ENCODE data around the gene SLC2A1.

SLC2A1 gene

GRCh38 chr1:42962641-42963377 lies 4.1 kb upstream of the SLC2A1 start:
- DNase-seq (ENCODE audit: low read depth), result no peak

GRCh38 chr1:42961312-42962091 lies 2.8 kb upstream of the SLC2A1 start:
- H3K4me3 ChIP-seq (ENCODE audit: low read depth, low read length), result no peak overlapping the region
- DNase-seq (ENCODE audit: low read depth), result no peak

More at GRCh38 chr1:42962641-42963377, 4.1 kb upstream of the SLC2A1 start:
- no peak overlapping the region for H3K4me3 ChIP-seq (ENCODE audit: low read depth, low read length)

DNA sequence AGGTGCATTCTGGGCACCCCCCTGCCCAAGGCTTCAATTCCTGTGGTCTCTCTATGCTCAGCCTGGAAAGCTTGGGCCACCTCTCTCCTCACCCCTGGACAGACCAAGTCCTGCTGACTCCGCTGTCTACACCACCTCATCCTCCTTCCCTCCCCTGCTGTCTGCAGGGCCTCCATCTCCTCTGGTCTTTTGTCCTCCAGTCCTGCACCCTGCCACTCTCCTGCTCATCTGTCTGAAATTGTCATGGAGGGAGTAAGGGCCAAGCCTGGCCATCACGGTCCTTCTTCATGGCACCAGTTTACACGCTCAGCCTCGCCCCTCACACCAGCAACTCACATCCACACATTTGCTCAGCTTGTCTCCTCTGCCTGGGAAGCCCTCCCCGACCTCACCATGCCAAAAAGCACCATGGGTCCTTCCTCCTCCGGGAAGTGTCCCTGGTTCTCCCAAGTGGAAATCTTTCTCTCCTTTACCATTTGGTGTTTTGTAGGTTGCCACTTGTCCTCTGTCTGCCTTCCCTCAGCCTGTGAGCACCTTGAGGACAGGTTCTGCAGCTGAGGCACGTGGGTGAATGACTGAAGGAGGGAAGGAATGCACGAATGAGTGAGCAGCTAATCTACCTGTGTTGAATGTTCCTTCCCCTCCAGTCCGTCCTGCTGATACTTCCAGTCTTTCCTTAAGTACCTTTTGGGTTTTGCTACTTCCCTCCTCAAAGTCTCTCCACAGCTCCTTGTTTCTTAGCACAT lies 2.1 kb upstream of the SLC2A1 start:
- no peak for DNase-seq (ENCODE audit: low read depth)
- no peak overlapping the region for H3K4me3 ChIP-seq (ENCODE audit: low read depth, low read length)

DNA sequence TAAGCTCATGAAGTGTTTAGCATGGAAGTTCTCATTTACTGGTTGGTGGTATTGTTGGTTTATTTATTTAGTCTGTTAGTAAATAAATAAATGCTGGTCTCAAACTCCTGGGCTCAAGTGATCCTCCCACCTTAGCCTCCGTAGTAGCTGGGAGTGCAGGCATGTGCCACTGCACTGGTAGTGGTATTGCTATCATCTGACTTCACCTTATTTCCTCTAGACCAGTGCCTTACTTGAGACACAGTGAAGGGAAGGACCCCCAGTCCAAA lies 1.4 kb upstream of the SLC2A1 start:
- no peak overlapping the region for H3K4me3 ChIP-seq (ENCODE audit: low read depth, low read length)
- no peak for DNase-seq (ENCODE audit: low read depth)

DNA sequence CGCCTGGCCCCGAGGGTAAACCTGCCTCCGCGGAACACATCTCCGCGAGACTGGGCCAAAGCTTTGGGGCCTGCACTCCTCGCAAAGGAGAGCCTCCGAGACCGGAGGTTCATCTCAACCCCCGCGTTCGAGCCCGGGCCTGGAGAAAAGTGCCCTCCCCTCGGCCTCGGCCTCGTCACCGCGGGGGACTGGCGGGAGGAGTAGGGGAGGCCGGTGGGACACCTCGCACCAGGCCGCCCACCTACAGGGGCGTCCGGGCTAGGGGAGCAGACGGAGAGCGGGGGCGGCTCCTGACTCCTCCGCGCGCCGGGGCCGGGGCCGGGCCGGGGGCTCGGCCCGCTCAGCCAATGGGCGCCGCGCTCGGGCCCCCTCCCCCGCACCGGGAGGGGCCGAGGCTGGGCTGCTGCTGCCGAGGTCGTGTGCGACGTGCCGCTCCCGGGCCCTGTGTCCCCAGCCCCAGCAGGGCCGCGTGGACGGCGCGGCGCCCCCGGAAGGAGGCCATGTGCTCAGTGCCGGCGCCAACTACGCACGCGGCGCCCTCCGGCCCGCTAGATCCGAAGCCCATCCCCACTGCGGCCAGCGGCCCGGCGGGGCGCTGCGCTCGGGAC lies 684 bp downstream of the SLC2A1 start:
- peak overlapping the region; percentile 88 for H3K4me3 ChIP-seq (ENCODE audit: low read depth, low read length)
- no peak for DNase-seq (ENCODE audit: low read depth)

DNA sequence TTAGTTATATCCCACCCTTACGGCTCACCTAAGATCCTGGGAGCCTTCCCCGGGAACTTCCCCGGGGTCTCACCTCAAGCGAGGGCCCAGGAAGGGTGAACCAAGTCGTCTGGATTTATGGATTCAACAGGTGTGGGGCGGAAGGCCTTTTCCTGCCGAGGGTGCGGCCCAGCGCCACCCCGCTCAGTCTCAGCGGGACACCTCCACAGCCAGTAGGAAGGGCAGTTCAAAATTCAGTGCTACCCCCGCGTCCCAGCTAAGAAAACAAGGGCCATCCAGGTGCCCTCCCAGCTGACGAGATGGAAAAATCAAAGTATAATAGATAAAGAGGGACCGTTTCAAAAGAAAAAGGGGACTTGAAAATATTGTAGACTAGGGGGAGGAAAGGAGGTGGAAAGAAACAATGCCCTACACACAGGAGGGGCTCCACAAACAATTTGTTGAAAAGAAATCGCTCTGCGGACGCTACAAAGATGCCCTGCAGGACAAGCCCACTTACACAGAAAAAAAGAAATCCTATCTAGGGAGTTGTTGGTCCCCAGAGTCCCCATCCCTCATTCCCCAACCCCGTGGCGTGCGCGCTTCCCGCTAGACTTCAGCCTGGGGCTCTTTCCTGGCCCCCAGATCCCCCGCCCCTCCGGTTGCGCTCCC lies 1.3 kb downstream of the SLC2A1 start:
- no peak for DNase-seq (ENCODE audit: low read depth)
- peak overlapping the region; percentile 88 for H3K4me3 ChIP-seq (ENCODE audit: low read depth, low read length)

GRCh38 chr1:42956739-42957138 lies 1.9 kb downstream of the SLC2A1 start:
- DNase-seq (ENCODE audit: low read depth), result no peak
- peak overlapping the region; percentile 88 for H3K4me3 ChIP-seq (ENCODE audit: low read depth, low read length)

- peak overlapping the region; percentile 88 for H3K4me3 ChIP-seq (ENCODE audit: low read depth, low read length)
- no peak for DNase-seq (ENCODE audit: low read depth)
Observed at GRCh38 chr1:42955311-42956063, 3.2 kb downstream of the SLC2A1 start.

DNA sequence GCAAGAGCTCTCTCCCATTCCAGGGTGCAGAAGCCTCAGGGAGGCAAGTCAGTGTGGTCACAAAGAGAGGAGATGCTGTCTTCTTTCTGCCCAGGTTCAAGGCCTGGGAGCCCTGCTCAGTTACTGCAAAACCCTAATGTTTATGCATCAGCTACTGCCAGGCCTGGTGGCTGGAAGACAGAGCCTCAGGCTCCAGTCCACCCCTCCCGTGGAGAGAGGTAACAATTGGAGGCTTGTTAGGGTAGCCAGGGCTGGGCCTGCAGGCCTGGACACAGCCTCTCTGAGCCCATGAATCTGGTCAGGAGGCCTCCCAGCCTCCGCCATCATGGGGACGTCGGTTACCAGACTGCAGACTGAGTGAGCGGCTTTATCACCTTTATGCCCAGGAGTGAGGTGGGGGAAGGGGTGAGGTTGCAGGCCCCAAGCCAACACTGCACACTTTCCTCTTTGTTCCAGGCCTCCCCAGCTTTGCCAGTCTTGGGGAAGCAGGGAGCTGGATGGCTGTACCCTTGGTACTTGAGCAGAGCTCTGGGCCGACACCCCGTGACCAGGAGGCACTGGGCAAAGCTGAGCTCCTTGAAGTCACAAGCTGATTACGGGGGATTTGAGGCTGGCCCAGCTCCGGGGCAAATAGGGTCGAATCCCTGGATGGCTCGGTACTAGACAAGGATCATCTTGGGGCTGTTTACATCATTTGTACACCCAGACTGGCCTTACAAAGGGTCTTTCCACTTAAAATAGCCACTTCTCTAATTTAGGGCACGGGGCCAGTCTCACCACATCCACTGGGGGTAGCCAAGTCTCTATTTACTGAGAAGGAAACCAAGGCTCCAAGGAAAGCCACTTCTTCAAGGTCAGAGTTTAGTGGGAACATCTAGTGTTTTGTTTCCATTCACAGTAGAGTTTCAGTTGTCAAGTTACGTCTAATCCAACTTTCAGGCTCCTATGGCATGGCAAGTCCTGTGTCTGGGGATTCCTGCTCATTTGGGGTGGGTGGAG lies 5.2 kb downstream of the SLC2A1 start:
- no peak overlapping the region for H3K4me3 ChIP-seq (ENCODE audit: low read depth, low read length)
- no peak for DNase-seq (ENCODE audit: low read depth)

- H3K4me3 ChIP-seq (ENCODE audit: low read depth, low read length), result no peak overlapping the region
- DNase-seq (ENCODE audit: low read depth), result no peak
Observed at GRCh38 chr1:42952303-42953001, 6.2 kb downstream of the SLC2A1 start.

DNA sequence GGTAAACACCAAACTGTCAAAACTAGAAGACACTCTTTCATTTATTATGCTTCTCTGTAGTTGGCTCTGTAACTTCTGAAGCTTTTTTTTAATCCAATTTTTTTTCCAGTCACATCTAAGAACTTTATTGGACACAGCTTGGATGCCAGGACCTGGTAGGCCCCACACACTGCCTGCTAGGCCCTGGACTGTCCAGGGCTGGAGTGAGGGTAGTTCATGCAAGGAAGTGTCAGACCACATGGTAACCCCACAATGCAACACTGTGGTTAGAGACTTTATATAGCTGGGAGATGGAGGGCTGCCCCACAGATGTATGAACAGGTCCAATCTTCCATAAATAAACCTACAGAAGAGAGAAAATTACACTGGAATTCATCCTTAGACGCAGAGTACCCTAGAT lies 7.1 kb downstream of the SLC2A1 start:
- DNase-seq (ENCODE audit: low read depth), result no peak
- no peak overlapping the region for H3K4me3 ChIP-seq (ENCODE audit: low read depth, low read length)

DNA sequence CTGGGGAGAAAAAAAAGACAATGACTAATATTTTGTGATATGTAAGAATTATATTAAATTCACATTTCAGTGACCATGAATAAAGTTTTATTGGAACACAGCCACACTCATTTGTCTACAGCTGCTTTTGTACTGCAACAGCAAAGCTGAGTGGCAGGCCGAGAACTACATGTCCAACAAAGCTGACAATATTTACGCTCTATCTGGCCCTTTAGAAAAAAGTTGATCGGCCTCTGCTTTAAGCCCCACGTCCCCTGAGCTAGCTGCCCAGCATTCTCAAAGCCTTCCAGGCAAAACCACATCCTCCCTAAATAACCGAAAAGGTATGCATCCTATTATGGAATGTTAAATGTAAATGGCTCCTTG lies 8.6 kb downstream of the SLC2A1 start:
- H3K4me3 ChIP-seq (ENCODE audit: low read depth, low read length), result no peak overlapping the region
- no peak for DNase-seq (ENCODE audit: low read depth)

- no peak overlapping the region for H3K4me3 ChIP-seq (ENCODE audit: low read depth, low read length)
Observed at GRCh38 chr1:42949312-42950115, 9.2 kb downstream of the SLC2A1 start.

DNA sequence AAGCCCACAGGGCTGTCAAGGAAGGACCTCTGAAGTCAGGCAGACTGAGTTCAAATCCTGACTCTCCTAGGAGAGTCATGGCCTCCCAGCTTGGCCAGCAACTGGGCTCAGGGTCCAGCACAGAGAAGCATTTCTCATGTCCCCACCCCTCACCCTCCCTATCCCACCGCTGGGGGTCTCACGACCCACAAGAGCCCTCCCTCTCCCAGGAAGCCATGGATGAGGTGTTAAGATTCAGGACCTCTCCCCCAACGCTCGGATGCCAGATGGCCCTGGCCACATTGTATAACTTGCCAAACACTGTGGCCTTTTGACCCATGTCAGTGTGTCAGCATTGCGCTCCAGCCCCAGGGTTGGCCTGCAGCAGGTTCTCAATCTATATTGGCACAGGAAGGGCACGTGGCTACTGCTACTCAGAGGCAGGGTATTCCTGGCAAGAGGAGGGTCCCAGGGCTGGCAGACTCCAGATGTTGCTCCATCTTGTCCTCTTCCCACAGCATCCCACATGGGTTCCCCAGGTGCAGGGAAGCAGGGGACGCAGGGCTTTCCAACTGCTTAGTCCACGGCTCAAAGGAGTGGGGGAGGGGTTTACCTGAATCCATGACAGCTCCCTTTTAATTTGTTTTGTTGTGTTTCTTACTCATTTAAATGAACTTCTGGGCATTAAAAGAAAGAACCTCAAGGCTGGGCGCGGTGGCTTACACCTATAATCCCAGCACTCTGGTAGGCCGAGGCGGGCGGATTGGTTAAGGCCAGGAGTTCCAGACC lies 10.5 kb downstream of the SLC2A1 start:
- DNase-seq (ENCODE audit: low read depth), result no peak
- no peak overlapping the region for H3K4me3 ChIP-seq (ENCODE audit: low read depth, low read length)

More at GRCh38 chr1:42949312-42950115, 9.2 kb downstream of the SLC2A1 start:
- no peak for DNase-seq (ENCODE audit: low read depth)

GRCh38 chr1:42947117-42947516 lies 11.6 kb downstream of the SLC2A1 start:
- H3K4me3 ChIP-seq (ENCODE audit: low read depth, low read length), result no peak overlapping the region
- no peak for DNase-seq (ENCODE audit: low read depth)
